ENCODE data around the gene BPIFB3. TPM values are rescaled to one million over a fixed set of nuclear protein-coding genes. Genes with fewer than 3 reads are reported as not detected.

Gene BPIFB3
- total and polyA plus RNA-seq, 9 of the 15 experiments (the other 6 are each of a cell fraction or from before 2014, with no cell fraction given): not detected

DNA sequence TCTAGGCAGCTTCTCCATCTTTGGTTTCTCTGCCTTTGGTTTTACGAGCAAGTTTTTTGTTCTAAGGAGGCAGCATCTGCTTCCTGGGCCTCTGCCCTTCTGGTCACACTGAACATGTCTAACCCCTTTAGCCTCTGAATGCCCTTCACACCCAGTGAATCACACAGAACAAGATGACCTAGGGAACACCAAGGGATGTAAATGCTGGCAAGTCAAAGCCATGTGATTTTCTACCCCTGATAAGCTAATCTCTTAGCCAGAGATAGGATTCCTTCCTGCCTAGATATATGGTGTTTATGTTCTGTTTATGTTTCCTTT lies 29.5 kb upstream of the BPIFB3 start:
- H3K4me3 ChIP-seq: no peak overlapping the region
- CTCF ChIA-PET (ENCODE audit: low intra/inter-chr PET ratio): no interaction called here
- H4K20me1 ChIP-seq (replicated peaks; ENCODE audit: control insufficient read depth, insufficient read depth, low read length): no peaks in the 10 kb centered on the region; the same call in 1 of the 2 replicates
- ATAC-seq (no peak), DNase-seq (ENCODE audit: extremely low read depth in 1 of 4, low spot score in 3 of 4) (no peak), FAIRE-seq (no peak)
- POLR2A ChIA-PET: interaction anchor here (0.5 kb wide), 1 partner anchor 204 kb away, joined by 3 read pairs; no protein-coding TSS in a partner anchor
- 0% methylated on average over 1 of the region's 1 CpG for WGBS (ENCODE audit: insufficient coverage, low coverage, missing lambda C conversion rate)
- peaks cover 2% of the 10 kb centered on the region for H3K9me1 ChIP-seq (ENCODE audit: control insufficient read depth, insufficient read depth, low read length)
- TF ChIP-seq CHD2 (IDR thresholded peaks at IDR 0.05; ENCODE audit: low read depth, low read length): no peak
- TF ChIP-seq ZNF436 (CRISPR knock-in tag; IDR thresholded peaks at IDR 0.05): no peak
- TF ChIP-seq KLF10 (CRISPR knock-in tag; IDR thresholded peaks at IDR 0.05): no peak
- TF ChIP-seq ETV5 (CRISPR knock-in tag; IDR thresholded peaks at IDR 0.05; ENCODE audit: low read depth): no peak
- TF ChIP-seq C11orf30 (IDR thresholded peaks at IDR 0.05; ENCODE audit: low read depth): no peak
- no peak for TF ChIP-seq RFX5 (IDR thresholded peaks at IDR 0.05; ENCODE audit: low read depth, low read length)
- peaks cover 2 to 18% of the 10 kb centered on the region in 2 experiments; a peak in 3 of 5 replicates for H3K27me3 ChIP-seq (ENCODE audit: control insufficient read depth in 2 of 2, insufficient read depth in 2 of 2, low read length in 2 of 2)
- in situ Hi-C loops (cut with MboI) (no loop called here), intact Hi-C loops (cut with micrococcal nuclease) (no loop called here)
- 0 out of 5 replicates have a peak, but pooled peaks cover 0 to 3% of the 10 kb centered on the region in 2 experiments for H3K4me1 ChIP-seq (replicated peaks in 1 of 2; ENCODE audit: control insufficient read depth in 2 of 2, insufficient read depth in 2 of 2, low read length in 2 of 2)
- no peak overlapping the region for H3K27ac ChIP-seq (ENCODE audit: extremely low read depth, low read depth, low read length)
- H3K9ac ChIP-seq (ENCODE audit: insufficient read depth in 1 of 2, low read depth in 2 of 2, low read length in 2 of 2): no peak overlapping the region
- no peaks in the 10 kb centered on the region for H3K9me3 ChIP-seq (replicated peaks; ENCODE audit: control insufficient read depth, insufficient read depth, low read depth, low read length)
- H3K79me2 ChIP-seq (ENCODE audit: control insufficient read depth, insufficient read depth, low read length): no peaks in the 10 kb centered on the region
- no TSS peak for BruUV-seq (replicated peaks)
- H2AFZ ChIP-seq (ENCODE audit: low read depth, low read length): no peak overlapping the region
- H3K36me3 ChIP-seq (ENCODE audit: control insufficient read depth, insufficient read depth, low read length): no peaks in the 10 kb centered on the region
- H3K4me2 ChIP-seq (ENCODE audit: insufficient read depth, low read length): no peak overlapping the region

- Histone ChIP-seq H3K4me2 (ENCODE audit: insufficient read depth, low read length) (no peak overlapping the region), H3K4me1 (replicated peaks in 1 of 2; ENCODE audit: control insufficient read depth in 2 of 2, insufficient read depth in 2 of 2, low read length in 2 of 2) (no peaks in the 10 kb centered on the region), H3K9me3 (replicated peaks; ENCODE audit: control insufficient read depth, insufficient read depth, low read depth, low read length) (no peaks in the 10 kb centered on the region), H3K4me3 (no peak overlapping the region), H3K27me3 (ENCODE audit: control insufficient read depth in 2 of 2, insufficient read depth in 2 of 2, low read length in 2 of 2) (peaks cover 2 to 12% of the 10 kb centered on the region in 2 experiments; a peak in 3 of 5 replicates), H3K9me1 (ENCODE audit: control insufficient read depth, insufficient read depth, low read length) (no peaks in the 10 kb centered on the region), H2AFZ (ENCODE audit: low read depth, low read length) (no peak overlapping the region), H3K9ac (ENCODE audit: insufficient read depth in 1 of 2, low read depth in 2 of 2, low read length in 2 of 2) (no peak overlapping the region), H3K27ac (ENCODE audit: extremely low read depth, low read depth, low read length) (no peak overlapping the region), H3K36me3 (ENCODE audit: control insufficient read depth, insufficient read depth, low read length) (no peaks in the 10 kb centered on the region), H3K79me2 (ENCODE audit: control insufficient read depth, insufficient read depth, low read length) (no peaks in the 10 kb centered on the region), H4K20me1 (replicated peaks; ENCODE audit: control insufficient read depth, insufficient read depth, low read length) (no peaks in the 10 kb centered on the region; the same call in 1 of the 2 replicates)
- no TSS peak for BruUV-seq (replicated peaks)
- intact Hi-C loops (cut with micrococcal nuclease) (no loop called here), in situ Hi-C loops (cut with MboI) (no loop called here)
- DNase-seq (ENCODE audit: extremely low read depth in 1 of 4, low spot score in 3 of 4) (no peak), ATAC-seq (no peak), FAIRE-seq (no peak)
- TF ChIP-seq PTRF (tag; IDR thresholded peaks at IDR 0.05) (no peak), ETS2 (tag; IDR thresholded peaks at IDR 0.05; ENCODE audit: borderline replicate concordance, poor library complexity, severe bottlenecking) (no peak), FOXJ2 (tag; IDR thresholded peaks at IDR 0.05) (no peak), NCOR1 (IDR thresholded peaks at IDR 0.05) (no peak), ZC3H8 (IDR thresholded peaks at IDR 0.05) (no peak)
- ChIA-PET POLR2A (no interaction called here), CTCF (ENCODE audit: low intra/inter-chr PET ratio) (no interaction called here)
- WGBS (ENCODE audit: insufficient coverage, low coverage, missing lambda C conversion rate): 0% methylated on average over 5 of the region's 5 CpGs
Observed at GRCh38 chr20:33024609-33025317, 28.9 kb upstream of the BPIFB3 start.
